CD1c-positive myeloid dendritic cell (primary cell): Measurements from ENCODE around the gene IL11RA.
A peak's percentile ranks its signal among the peaks of the same experiment; 100 is the strongest.

ENCODE experiments used
- DNase-seq: peaks from one replicate; pipeline ENCODE4 v3.0.0-alpha.2; 2016; ENCODE audit errors: extremely low spot score

IL11RA gene

GRCh38 chr9:34687276-34688030, 35.5 kb downstream of the IL11RA start:
- peak; percentile 37 for DNase-seq

DNA sequence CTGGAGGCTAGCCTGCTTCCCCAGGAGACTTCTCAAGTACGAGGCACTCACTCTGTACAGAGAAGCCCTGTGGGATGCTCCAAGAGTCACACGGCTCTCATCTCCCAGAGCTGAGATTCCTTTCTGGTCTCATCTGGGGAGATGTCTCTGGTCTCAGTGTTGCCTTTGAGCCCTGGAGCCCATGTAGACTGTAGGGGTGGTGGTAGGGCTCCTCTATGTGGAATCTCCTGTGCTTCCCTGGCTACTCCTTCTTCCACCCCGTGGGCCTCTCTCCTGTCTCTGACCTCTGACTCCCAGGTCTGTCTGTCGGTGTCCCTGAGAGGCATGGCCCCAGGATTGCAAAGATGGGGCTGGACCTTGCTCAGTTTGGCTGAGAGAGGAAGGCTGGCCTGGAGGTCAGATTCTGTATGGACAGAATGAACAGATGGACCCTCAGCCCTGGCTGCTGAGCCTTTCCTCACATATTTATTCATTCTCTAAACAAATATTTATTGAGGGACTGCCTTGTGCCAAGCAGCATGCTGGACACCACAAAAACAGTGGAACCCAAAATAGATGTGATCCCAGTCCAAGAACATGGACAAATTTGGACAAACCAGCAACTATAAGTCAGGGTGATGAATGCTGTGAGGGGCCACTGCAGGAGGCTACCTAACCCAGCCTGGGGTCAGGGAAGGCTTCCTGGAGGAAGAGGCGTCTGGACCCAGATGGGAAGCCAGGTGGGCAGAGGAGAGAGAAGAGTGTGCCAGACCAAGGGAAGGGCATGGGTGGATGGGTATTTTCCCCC, 36.5 kb downstream of the IL11RA start:
- no peak for DNase-seq

DNA sequence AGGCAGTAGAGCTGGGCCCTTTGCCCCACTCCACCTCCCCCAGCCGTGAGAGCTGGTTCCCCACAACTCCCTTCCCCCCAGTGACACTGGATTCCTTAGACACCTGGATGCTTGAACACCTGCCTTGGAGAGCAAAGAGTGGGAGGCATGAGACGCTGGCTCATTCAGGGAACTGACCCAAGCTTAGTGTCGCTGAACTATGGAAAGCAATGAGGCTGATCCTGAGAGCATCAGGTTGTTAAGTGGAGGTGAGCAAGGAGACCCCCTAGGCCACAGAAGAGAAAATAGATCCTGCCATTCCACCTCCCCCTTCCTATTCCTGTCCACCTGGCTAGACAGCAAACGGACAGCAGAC, 37.1 kb downstream of the IL11RA start:
- no peak for DNase-seq

- no peak for DNase-seq
Measured at GRCh38 chr9:34689512-34689911, 37.5 kb downstream of the IL11RA start.

- DNase-seq = peak; percentile 3
Measured at GRCh38 chr9:34690983-34691935, 39.3 kb downstream of the IL11RA start, which contains the start of gene CCL19. Gene CCL19 (minus strand): TSS chr9:34691276. CDS start chr9:34691139, 137 bp downstream.

GRCh38 chr9:34691936-34692315, 39.9 kb downstream of the IL11RA start:
- no peak for DNase-seq

DNA sequence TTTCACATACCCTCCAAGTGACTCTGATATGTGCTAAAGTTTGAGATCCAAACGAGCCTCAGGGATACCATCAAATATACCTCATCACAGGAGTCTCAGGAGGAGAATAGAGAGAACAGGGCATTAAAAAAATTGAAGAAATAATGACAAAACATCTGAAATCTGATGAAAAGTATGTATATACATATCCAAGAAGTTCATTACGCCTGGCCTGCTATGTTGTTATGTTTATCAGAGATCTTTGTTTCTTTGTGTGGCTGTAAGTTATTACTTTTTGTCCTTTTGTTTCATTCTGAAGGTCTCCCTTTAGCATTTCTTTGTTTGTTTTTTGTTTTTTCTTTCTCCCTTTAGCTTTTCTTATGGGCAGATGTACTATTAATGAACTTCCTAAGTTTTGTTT, 41.6 kb downstream of the IL11RA start:
- DNase-seq = no peak

- no peak for DNase-seq
Measured at GRCh38 chr9:34694811-34695210, 42.8 kb downstream of the IL11RA start.

DNA sequence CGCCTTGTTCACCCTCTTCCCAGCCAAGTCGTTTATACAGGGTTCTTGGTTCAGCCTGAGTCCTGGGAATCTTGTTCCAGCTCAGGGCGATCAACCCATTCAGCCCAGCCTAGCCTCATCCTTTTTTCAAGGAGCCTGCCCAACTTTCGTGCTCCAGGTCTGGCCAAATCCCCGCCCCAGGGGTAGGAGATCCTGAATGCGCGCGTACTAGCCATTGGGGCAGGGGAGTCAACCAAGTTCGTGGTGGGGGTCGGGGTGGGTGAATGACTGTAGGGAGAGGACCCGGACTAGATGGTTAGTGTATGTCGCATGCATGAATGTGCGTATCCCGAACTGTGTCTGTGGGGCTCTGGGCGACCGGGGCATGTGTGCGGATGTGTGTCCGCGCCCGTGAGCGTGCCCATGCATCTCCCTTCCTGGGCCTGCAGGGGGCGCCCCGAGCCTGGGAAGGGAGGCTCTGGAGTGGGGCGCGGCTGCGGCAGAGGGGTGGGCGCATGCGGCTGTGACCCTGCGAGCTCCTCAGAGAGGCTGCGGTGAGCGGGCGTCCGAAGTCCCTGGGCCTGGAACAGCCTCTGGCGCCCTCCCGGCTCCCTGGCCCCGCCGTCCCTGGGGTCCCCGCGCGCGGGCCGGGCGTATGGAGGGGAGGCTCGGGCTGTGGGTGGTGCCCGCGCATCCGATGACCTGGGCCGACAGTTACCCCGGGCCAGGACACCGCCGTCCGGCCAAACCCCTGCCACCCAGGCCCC, 49.2 kb downstream of the IL11RA start:
- peak; percentile 77 for DNase-seq

GRCh38 chr9:34701769-34702736, 50.1 kb downstream of the IL11RA start:
- DNase-seq = peak; percentile 80

- no peak for DNase-seq
Measured at GRCh38 chr9:34707130-34707529, 55.1 kb downstream of the IL11RA start.

DNA sequence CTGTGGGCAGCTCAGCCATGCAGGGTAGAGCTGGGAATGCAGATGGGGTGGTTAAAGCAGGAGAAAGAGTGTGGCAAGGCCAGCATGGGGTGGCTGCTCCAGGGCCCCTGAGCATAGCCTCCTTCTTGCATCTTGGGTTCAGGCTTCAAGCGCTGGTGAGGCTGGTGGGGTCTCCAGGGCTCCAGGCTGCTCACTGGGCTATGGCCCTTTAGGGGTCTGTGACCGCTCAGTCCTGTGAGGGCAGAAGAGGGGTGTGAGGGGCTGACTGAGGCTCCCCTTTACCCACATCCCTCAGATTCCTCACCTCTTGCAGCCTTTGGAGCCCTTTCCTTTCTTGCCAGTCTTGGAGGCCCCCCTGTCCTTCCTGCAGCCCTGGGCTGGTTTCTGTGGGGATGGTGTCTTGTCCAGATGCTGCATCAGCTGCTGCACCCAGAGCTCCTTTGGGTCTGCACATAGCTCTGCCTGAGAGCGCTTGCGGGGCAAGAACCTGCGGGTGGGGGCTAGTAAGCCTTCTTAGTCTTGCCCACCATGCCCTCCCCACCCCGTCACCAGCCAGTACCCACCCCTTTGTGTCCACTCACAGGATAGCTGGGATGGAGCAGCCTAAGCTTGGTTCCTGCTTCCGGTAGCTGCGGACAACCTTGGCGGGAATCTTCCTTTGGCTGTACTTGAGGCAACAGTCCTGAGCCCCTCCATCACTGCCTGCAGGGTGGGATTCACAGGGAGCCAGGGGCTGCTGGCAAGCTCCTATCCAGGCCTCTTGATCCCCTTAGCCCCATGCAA, 57.4 kb downstream of the IL11RA start:
- DNase-seq = no peak

GRCh38 chr9:34710023-34710422, 58.0 kb downstream of the IL11RA start, which contains the start of gene CCL21:
Gene CCL21 (minus strand): TSS chr9:34710136. CDS start chr9:34710066, 70 bp downstream.
- peak; percentile 36 for DNase-seq
